HCT116 (cell line): ENCODE data around the gene ZNF618. TPM values are rescaled to one million over a fixed set of nuclear protein-coding genes. Genes with fewer than 3 reads are reported as not detected.

Experiments used
- ATAC-seq: fragments of 200-7000 bp; cut with Tn5 transposase; 2 replicates; pipeline ENCODE4 v1.9.1; 2020; ENCODE audit warnings: mild to moderate bottlenecking, moderate library complexity
- BruUV-seq: library from RNA; stranded (reverse); fragments of 400-500 nt; replicated peaks from 2 replicates; lab custom pipeline; 2021; lab: Mats Ljungman, UMichigan
- CTCF ChIA-PET: fragments of 300-600 bp; sonication (Branson Sonifier 250); formaldehyde crosslinking; loops from one replicate; lab custom pipeline; 2021; ENCODE audit warnings: antibody characterized with exemption; lab: Charles Lee
- POLR2A ChIA-PET: fragments of 300-600, 350-600 bp; sonication (Branson Sonifier 250); formaldehyde crosslinking; loops from one replicate; lab custom pipeline; 2021; ENCODE audit warnings: antibody characterized with exemption; lab: Charles Lee
- RAD21 ChIA-PET, 2 experiments: fragments of 300-600 bp; sonication (Branson Sonifier 250); formaldehyde crosslinking; loops; one replicate each; lab custom pipeline; 2023; ENCODE audit warnings: low total read pairs in 2 of 2; ENCODE audit not compliant: uncharacterized antibody in 2 of 2, unreplicated experiment in 2 of 2, low non-redundant PET in 1 of 2; lab: Charles Lee
- DNase-seq: peaks from one replicate; pipeline ENCODE4 v3.0.0-alpha.2; 2010; ENCODE audit warnings: low read depth, low spot score
- H2AFZ ChIP-seq: fragments of 200-600 bp; shearing (Covaris generic), sonication (generic); 2 replicates; pipeline ENCODE4 v1.6.1; 2017; ENCODE audit warnings: low read depth, mixed run types, mixed read lengths, antibody characterized with exemption, low read length; ENCODE audit not compliant: poor library complexity, severe bottlenecking
- H3K27ac ChIP-seq: 2 replicates; pipeline ENCODE4 v1.5.1; 2012; ENCODE audit warnings: low read depth, low read length
- H3K27me3 ChIP-seq: fragments of 200-600 bp; sonication (generic); 2 replicates; pipeline ENCODE4 v1.6.1; 2016; ENCODE audit warnings: mixed run types, low read length, mixed read lengths; ENCODE audit not compliant: insufficient read depth
- H3K36me3 ChIP-seq, 2 experiments: fragments of 200-500 bp in 1 of 2; fragments of 200-600 bp in 1 of 2; sonication (Bioruptor generic) in 1 of 2; sonication (generic) in 1 of 2; 2 replicates each; pipeline versions ENCODE4 v1.5.1 to v1.6.1; 2014 to 2016; ENCODE audit warnings: low read length in 2 of 2, inconsistent platforms in 1 of 2, mixed read lengths in 1 of 2, mixed run types in 1 of 2; ENCODE audit not compliant: insufficient read depth in 2 of 2, control insufficient read depth in 1 of 2
- H3K4me1 ChIP-seq, 2 experiments: fragments of 200-600 bp in 1 of 2; sonication (generic) in 1 of 2; 2 replicates each; pipeline versions ENCODE4 v1.5.1 to v1.6.1; 2012 to 2017; ENCODE audit warnings: low read length in 2 of 2, inconsistent platforms in 1 of 2, mild to moderate bottlenecking in 1 of 2, mixed read lengths in 1 of 2, mixed run types in 1 of 2, moderate library complexity in 1 of 2; ENCODE audit not compliant: insufficient read depth in 2 of 2, control insufficient read depth in 1 of 2
- H3K4me2 ChIP-seq: fragments of 200-600 bp; sonication (generic); 2 replicates; pipeline ENCODE4 v1.6.1; 2017; ENCODE audit warnings: mixed run types, low read length, mixed read lengths
- H3K4me3 ChIP-seq, 2 experiments: fragments of 200-600 bp in 1 of 2; sonication (generic) in 1 of 2; replicated peaks in 1 of 2; 2 replicates each; pipeline ENCODE4 v1.5.1; 2011 to 2016; ENCODE audit warnings: low read length in 2 of 2, control low read depth in 1 of 2, low read depth in 1 of 2, mild to moderate bottlenecking in 1 of 2, mixed read lengths in 1 of 2, mixed run types in 1 of 2
- H3K79me2 ChIP-seq: fragments of 200-600 bp; sonication (generic); 2 replicates; pipeline ENCODE4 v1.6.1; 2017; ENCODE audit warnings: mild to moderate bottlenecking, mixed run types, low read length, moderate library complexity, mixed read lengths; ENCODE audit not compliant: insufficient read depth
- H3K9ac ChIP-seq: fragments of 200-600 bp; sonication (generic); 2 replicates; pipeline ENCODE4 v1.6.1; 2016; ENCODE audit warnings: low read length, mixed read lengths
- H3K9me2 ChIP-seq: fragments of 200-600 bp; sonication (generic), shearing (Covaris generic); 2 replicates; pipeline ENCODE4 v1.6.1; 2017; ENCODE audit warnings: mixed run types, mild to moderate bottlenecking, moderate library complexity; ENCODE audit not compliant: insufficient read depth
- H3K9me3 ChIP-seq, 2 experiments: fragments of 200-500 bp in 1 of 2; fragments of 200-600 bp in 1 of 2; sonication (Bioruptor generic) in 1 of 2; sonication (generic) in 1 of 2; 2 replicates each; pipeline ENCODE4 v1.6.1; 2014 to 2017; ENCODE audit warnings: low read length in 2 of 2, mixed read lengths in 2 of 2, inconsistent platforms in 1 of 2, low read depth in 1 of 2, mild to moderate bottlenecking in 1 of 2, mixed run types in 1 of 2, moderate library complexity in 1 of 2; ENCODE audit not compliant: control insufficient read depth in 1 of 2, insufficient read depth in 1 of 2
- H4K20me1 ChIP-seq: fragments of 200-600 bp; sonication (generic), shearing (Covaris generic); 2 replicates; pipeline ENCODE4 v1.6.1; 2017; ENCODE audit warnings: mixed run types, mild to moderate bottlenecking, moderate library complexity; ENCODE audit not compliant: insufficient read depth
- CEBPB ChIP-seq: IDR thresholded peaks from 2 replicates; pipeline ENCODE4 v1.6.1; 2012; ENCODE audit warnings: low read depth
- ELF1 ChIP-seq: IDR thresholded peaks from 2 replicates; pipeline ENCODE4 v1.6.1; 2012; ENCODE audit warnings: low read depth, borderline replicate concordance
- EZH2phosphoT487 ChIP-seq: fragments of 200-600 bp; IDR thresholded peaks from 2 replicates; pipeline ENCODE4 v1.6.1; 2018; ENCODE audit warnings: antibody characterized with exemption, borderline replicate concordance
- FOSL1 ChIP-seq: IDR thresholded peaks from 2 replicates; pipeline ENCODE4 v1.6.1; 2012; ENCODE audit warnings: low read depth
- JUND ChIP-seq: IDR thresholded peaks from 2 replicates; pipeline ENCODE4 v1.6.1; 2012
- MAX ChIP-seq: IDR thresholded peaks from 2 replicates; pipeline ENCODE4 v1.6.1; 2012
- POLR2AphosphoS5 ChIP-seq: IDR thresholded peaks from 2 replicates; pipeline ENCODE4 v1.6.1; 2011; ENCODE audit warnings: mild to moderate bottlenecking, low read depth, low read length, moderate library complexity
- RAD21 ChIP-seq: IDR thresholded peaks from 2 replicates; pipeline ENCODE4 v1.6.1; 2012; ENCODE audit warnings: low read depth, mild to moderate bottlenecking
- SRF ChIP-seq: IDR thresholded peaks from 2 replicates; pipeline ENCODE4 v1.6.1; 2012; ENCODE audit warnings: low read depth
- TCF7L2 ChIP-seq: IDR thresholded peaks from 2 replicates; pipeline ENCODE4 v1.7.0; 2011; ENCODE audit warnings: borderline replicate concordance, inconsistent platforms; ENCODE audit not compliant: insufficient read depth, insufficient read length; ENCODE audit errors: extremely low read depth
- YY1 ChIP-seq: IDR thresholded peaks from 2 replicates; pipeline ENCODE4 v1.6.1; 2011; ENCODE audit warnings: low read length, low read depth, moderate library complexity, mild to moderate bottlenecking; ENCODE audit not compliant: insufficient replicate concordance; ENCODE audit errors: extremely low read depth
- ZNF274 ChIP-seq: fragments of 200-500 bp; sonication (Bioruptor generic); IDR thresholded peaks from 2 replicates; pipeline ENCODE4 v1.6.1; 2014; ENCODE audit warnings: mild to moderate bottlenecking, low read depth, low read length, inconsistent platforms
- intact Hi-C: fragments of 100-400 bp; cut with micrococcal nuclease; formaldehyde crosslinking; loops from 2 replicates; pipeline ENCODE4 v1.10.0; 2022
- total RNA-seq: library from RNA; stranded (reverse); gene quantifications from one replicate; pipeline ENCODE4 v1.2.1, GENCODE V29; 2021; ENCODE audit not compliant: unreplicated experiment
- TF ChIP-seq, protein P1 (sequence below), 3 experiments: fragments of 200-600 bp in 1 of 3; sonication (generic) in 1 of 3; IDR thresholded peaks in 2 of 3; conservative IDR thresholded peaks in 1 of 3; 2 replicates each; pipeline ENCODE4 v1.5.1; 2012 to 2017; ENCODE audit warnings: low read depth in 2 of 3, low read length in 2 of 3, antibody characterized with exemption in 1 of 3, borderline replicate concordance in 1 of 3, control low read depth in 1 of 3, mild to moderate bottlenecking in 1 of 3, mixed read lengths in 1 of 3, mixed run types in 1 of 3, moderate library complexity in 1 of 3; ENCODE audit not compliant: insufficient read depth in 1 of 3

The ZNF618 gene
- total RNA-seq, 1 experiment from 2014 or later: 13.5 TPM

DNA sequence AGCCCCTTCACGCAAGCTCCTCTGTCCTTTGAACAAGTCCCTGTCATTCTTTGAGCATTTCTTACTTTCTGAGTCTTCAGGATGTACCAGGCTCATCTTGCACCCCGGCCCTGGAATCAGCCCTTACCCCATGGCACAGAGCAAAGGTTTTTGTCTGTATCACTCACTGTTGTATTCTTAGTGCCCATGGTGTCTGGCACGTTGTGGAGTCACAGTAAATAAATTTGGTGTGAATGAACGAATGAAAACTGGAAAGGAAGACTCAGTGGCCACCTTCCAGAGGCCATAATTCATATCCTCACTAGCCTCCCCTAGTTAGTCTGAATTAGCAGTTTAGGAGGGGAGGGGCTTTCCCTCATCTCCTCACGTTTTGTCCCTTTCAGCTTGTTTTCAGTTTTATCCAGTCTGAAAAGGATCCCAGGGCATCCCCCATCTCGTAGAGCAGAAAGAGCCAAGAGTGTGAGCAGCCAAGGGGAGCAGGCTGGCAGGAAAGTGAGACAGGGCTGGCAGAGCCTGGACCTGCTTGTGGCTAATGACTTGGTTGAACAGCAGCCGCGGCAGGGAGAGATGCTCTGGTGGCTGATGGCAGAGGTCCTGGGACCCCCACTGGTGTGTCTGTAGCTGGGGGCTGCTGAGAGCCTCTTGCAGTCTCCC, 42.7 kb downstream of the ZNF618 start:
- Histone ChIP-seq H3K4me3 (no peak overlapping the region), H3K79me2 (no peaks in the 10 kb centered on the region)
- DNase-seq: no peak
- RAD21 ChIA-PET: no interaction called here
- no TSS peak for BruUV-seq
- no peak for TF ChIP-seq POLR2AphosphoS5
- no peak for TF ChIP-seq SRF
- TF ChIP-seq TCF7L2: no peak
- TF ChIP-seq, all 23 proteins: peak for 0
- ATAC-seq: no peak
- Histone ChIP-seq H3K36me3 (no peaks in the 10 kb centered on the region), H3K4me2 (no peak overlapping the region), H2AFZ (no peak overlapping the region), H4K20me1 (no peaks in the 10 kb centered on the region), H3K9me2 (no peaks in the 10 kb centered on the region), H3K9ac (no peak overlapping the region), H3K27ac (no peak overlapping the region), H3K27me3 (no peaks in the 10 kb centered on the region), H3K9me3 (no peaks in the 10 kb centered on the region), H3K4me1 (no peaks in the 10 kb centered on the region)
- intact Hi-C loops: no loop called here
- ChIA-PET CTCF (no interaction called here), POLR2A (no interaction called here)

DNA sequence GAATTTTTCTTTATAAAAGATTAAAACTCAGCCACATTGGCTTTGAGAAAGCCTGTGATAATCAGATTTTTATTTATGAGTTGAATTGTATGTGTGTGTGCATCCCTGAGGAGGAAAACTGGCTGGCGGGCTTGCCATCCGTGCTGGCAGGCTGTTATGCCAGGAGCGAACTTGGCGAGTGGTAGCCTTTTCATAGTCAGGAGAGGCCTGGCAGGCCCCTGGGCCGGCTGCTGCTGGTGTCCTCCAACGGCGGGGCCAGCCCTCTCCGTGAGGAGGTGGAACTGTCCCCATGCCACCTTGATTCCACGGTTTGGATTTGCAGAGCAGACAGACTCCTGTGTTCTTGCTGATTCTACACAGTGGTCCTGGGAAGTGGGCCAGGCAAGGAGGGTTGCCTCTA, 43.3 kb downstream of the ZNF618 start:
- RAD21 ChIA-PET: no interaction called here
- Histone ChIP-seq H3K36me3 (no peaks in the 10 kb centered on the region), H3K4me1 (no peaks in the 10 kb centered on the region), H4K20me1 (no peaks in the 10 kb centered on the region), H3K4me2 (no peak overlapping the region), H3K9me2 (no peaks in the 10 kb centered on the region), H3K9ac (no peak overlapping the region), H2AFZ (no peak overlapping the region), H3K4me3 (no peak overlapping the region), H3K9me3 (no peaks in the 10 kb centered on the region), H3K27ac (no peak overlapping the region), H3K27me3 (no peaks in the 10 kb centered on the region), H3K79me2 (no peaks in the 10 kb centered on the region)
- CTCF ChIA-PET: no interaction called here
- DNase-seq (no peak), ATAC-seq (no peak)
- intact Hi-C loops: no loop called here
- POLR2A ChIA-PET: no interaction called here
- TF ChIP-seq CEBPB (no peak), SRF (no peak), ELF1 (no peak), EZH2phosphoT487 (no peak), ZNF274 (no peak), YY1 (no peak), MAX (no peak), TCF7L2 (no peak), JUND (no peak), RAD21 (no peak), FOSL1 (no peak)
- TF ChIP-seq, protein P1, sequence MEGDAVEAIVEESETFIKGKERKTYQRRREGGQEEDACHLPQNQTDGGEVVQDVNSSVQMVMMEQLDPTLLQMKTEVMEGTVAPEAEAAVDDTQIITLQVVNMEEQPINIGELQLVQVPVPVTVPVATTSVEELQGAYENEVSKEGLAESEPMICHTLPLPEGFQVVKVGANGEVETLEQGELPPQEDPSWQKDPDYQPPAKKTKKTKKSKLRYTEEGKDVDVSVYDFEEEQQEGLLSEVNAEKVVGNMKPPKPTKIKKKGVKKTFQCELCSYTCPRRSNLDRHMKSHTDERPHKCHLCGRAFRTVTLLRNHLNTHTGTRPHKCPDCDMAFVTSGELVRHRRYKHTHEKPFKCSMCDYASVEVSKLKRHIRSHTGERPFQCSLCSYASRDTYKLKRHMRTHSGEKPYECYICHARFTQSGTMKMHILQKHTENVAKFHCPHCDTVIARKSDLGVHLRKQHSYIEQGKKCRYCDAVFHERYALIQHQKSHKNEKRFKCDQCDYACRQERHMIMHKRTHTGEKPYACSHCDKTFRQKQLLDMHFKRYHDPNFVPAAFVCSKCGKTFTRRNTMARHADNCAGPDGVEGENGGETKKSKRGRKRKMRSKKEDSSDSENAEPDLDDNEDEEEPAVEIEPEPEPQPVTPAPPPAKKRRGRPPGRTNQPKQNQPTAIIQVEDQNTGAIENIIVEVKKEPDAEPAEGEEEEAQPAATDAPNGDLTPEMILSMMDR (IDR thresholded peaks at IDR 0.05 in 2 of 3, conservative IDR thresholded peaks at IDR 0.05 in 1 of 3; ENCODE audit: borderline replicate concordance in 1 of 3, insufficient read depth in 1 of 3, low read depth in 2 of 3, low read length in 2 of 3): no peak
- no TSS peak for BruUV-seq
